H9 (cell line): ENCODE results near the gene CCDC149. TPM values are rescaled to one million over a fixed set of nuclear protein-coding genes. Genes with fewer than 3 reads are reported as not detected.

Experiments used
- DNase-seq: peaks from one replicate; pipeline ENCODE4 v3.0.0-alpha.2; 2017
- H2AFZ ChIP-seq: one replicate; pipeline ENCODE4 v1.6.1; 2013; ENCODE audit warnings: mild to moderate bottlenecking, low read length, control low read depth, moderate library complexity
- H2AK5ac ChIP-seq: 2 replicates; pipeline ENCODE4 v1.6.1; 2013; ENCODE audit warnings: low read length, control low read depth, mixed read lengths; ENCODE audit not compliant: insufficient read length
- H2BK120ac ChIP-seq: one replicate; pipeline ENCODE4 v1.6.1; 2013; ENCODE audit warnings: low read depth, mild to moderate bottlenecking, low read length, control low read depth, inconsistent platforms; ENCODE audit not compliant: poor library complexity, severe bottlenecking
- H2BK12ac ChIP-seq: 2 replicates; pipeline ENCODE4 v1.6.1; 2013; ENCODE audit warnings: low read length, control low read depth, mixed read lengths, low read depth; ENCODE audit not compliant: insufficient read length
- H2BK15ac ChIP-seq: 2 replicates; pipeline ENCODE4 v1.6.1; 2013; ENCODE audit warnings: low read depth, low read length, control low read depth
- H2BK20ac ChIP-seq: one replicate; pipeline ENCODE4 v1.6.1; 2013; ENCODE audit warnings: low read depth, mild to moderate bottlenecking, low read length, control low read depth, inconsistent platforms; ENCODE audit not compliant: poor library complexity, severe bottlenecking
- H2BK5ac ChIP-seq: 2 replicates; pipeline ENCODE4 v1.6.1; 2013; ENCODE audit warnings: low read length, control low read depth, mixed read lengths; ENCODE audit not compliant: insufficient read length
- H3K14ac ChIP-seq: 2 replicates; pipeline ENCODE4 v1.6.1; 2013; ENCODE audit warnings: low read length, control low read depth; ENCODE audit not compliant: insufficient read depth
- H3K18ac ChIP-seq: 2 replicates; pipeline ENCODE4 v1.6.1; 2013; ENCODE audit warnings: low read depth, mild to moderate bottlenecking, mixed read lengths, low read length, control low read depth; ENCODE audit not compliant: insufficient read length
- H3K23ac ChIP-seq: 2 replicates; pipeline ENCODE4 v1.6.1; 2013; ENCODE audit warnings: low read length, control low read depth, mixed read lengths, low read depth; ENCODE audit not compliant: insufficient read length
- H3K23me2 ChIP-seq: 2 replicates; pipeline ENCODE4 v1.6.1; 2013; ENCODE audit warnings: low read depth, mild to moderate bottlenecking, mixed read lengths, low read length, control low read depth; ENCODE audit not compliant: insufficient read length, poor library complexity, severe bottlenecking
- H3K27ac ChIP-seq: 2 replicates; pipeline ENCODE4 v1.5.1; 2013; ENCODE audit warnings: low read length, control low read depth, mixed read lengths, low read depth; ENCODE audit not compliant: insufficient read length
- H3K27me3 ChIP-seq: 2 replicates; pipeline ENCODE4 v1.6.1; 2013; ENCODE audit warnings: low read length, control low read depth, inconsistent platforms; ENCODE audit not compliant: insufficient read depth
- H3K4ac ChIP-seq: 2 replicates; pipeline ENCODE4 v1.6.1; 2013; ENCODE audit warnings: low read depth, mild to moderate bottlenecking, control low read depth, inconsistent platforms, low read length, moderate library complexity
- H3K4me1 ChIP-seq: 2 replicates; pipeline ENCODE4 v1.6.1; 2013; ENCODE audit warnings: low read length, control low read depth, inconsistent platforms; ENCODE audit not compliant: insufficient read depth
- H3K4me2 ChIP-seq: 2 replicates; pipeline ENCODE4 v1.6.1; 2013; ENCODE audit warnings: low read length, control low read depth, mixed read lengths; ENCODE audit not compliant: insufficient read length, insufficient read depth
- H3K56ac ChIP-seq: 2 replicates; pipeline ENCODE4 v1.6.1; 2013; ENCODE audit warnings: low read depth, mild to moderate bottlenecking, mixed read lengths, low read length, control low read depth; ENCODE audit not compliant: insufficient read length
- H3K79me1 ChIP-seq: 2 replicates; pipeline ENCODE4 v1.6.1; 2013; ENCODE audit warnings: low read depth, mild to moderate bottlenecking, moderate library complexity, low read length, control low read depth, inconsistent platforms; ENCODE audit not compliant: insufficient read depth, poor library complexity, severe bottlenecking
- H3K79me2 ChIP-seq: 2 replicates; pipeline ENCODE4 v1.6.1; 2013; ENCODE audit warnings: low read length, control low read depth, inconsistent platforms; ENCODE audit not compliant: insufficient read depth
- H3K9ac ChIP-seq: 2 replicates; pipeline ENCODE4 v1.6.1; 2013; ENCODE audit warnings: low read length, control low read depth, mixed read lengths; ENCODE audit not compliant: insufficient read length; ENCODE audit errors: extremely low read depth
- H3K9me3 ChIP-seq: one replicate; pipeline ENCODE4 v1.6.1; 2013; ENCODE audit warnings: low read depth, low read length, inconsistent platforms; ENCODE audit not compliant: control insufficient read depth
- H3T11ph ChIP-seq: one replicate; pipeline ENCODE4 v1.6.1; 2013; ENCODE audit warnings: mild to moderate bottlenecking, low read length, control low read depth, inconsistent platforms
- H4K20me1 ChIP-seq: one replicate; pipeline ENCODE4 v1.6.1; 2013; ENCODE audit not compliant: control insufficient read depth, insufficient read length, insufficient read depth
- H4K5ac ChIP-seq: 2 replicates; pipeline ENCODE4 v1.6.1; 2013; ENCODE audit warnings: low read depth, mild to moderate bottlenecking, mixed read lengths, low read length, control low read depth; ENCODE audit not compliant: insufficient read length
- H4K8ac ChIP-seq: replicated peaks from 2 replicates; pipeline ENCODE4 v1.6.1; 2013; ENCODE audit warnings: low read length, control low read depth, mixed read lengths, low read depth; ENCODE audit not compliant: insufficient read length
- H4K91ac ChIP-seq: 2 replicates; pipeline ENCODE4 v1.6.1; 2013; ENCODE audit warnings: low read depth, mild to moderate bottlenecking, moderate library complexity, mixed read lengths, low read length, control low read depth; ENCODE audit not compliant: insufficient read length
- H3K27ac Mint-ChIP-seq, 3 experiments: 2 replicates in 2 of 3; 3 replicates in 1 of 3; pipeline ENCODE4 v1.8.0; 2020 to 2021; ENCODE audit warnings: mixed read lengths in 3 of 3, mild to moderate bottlenecking in 1 of 3, moderate library complexity in 1 of 3
- H3K27me3 Mint-ChIP-seq: 2 replicates; pipeline ENCODE4 v1.8.0; 2021; ENCODE audit warnings: low read depth, mild to moderate bottlenecking, moderate library complexity, mixed read lengths
- H3K36me3 Mint-ChIP-seq, 3 experiments: 2 replicates in 2 of 3; 3 replicates in 1 of 3; pipeline ENCODE4 v1.8.0; 2020 to 2021; ENCODE audit warnings: low read depth in 3 of 3, mixed read lengths in 3 of 3; ENCODE audit not compliant: insufficient read depth in 1 of 3
- H3K4me1 Mint-ChIP-seq, 2 experiments: 2 replicates each; pipeline ENCODE4 v1.8.0; 2020; ENCODE audit warnings: mixed read lengths in 2 of 2
- H3K4me3 Mint-ChIP-seq, 2 experiments: 2 replicates in 1 of 2; 3 replicates in 1 of 2; pipeline ENCODE4 v1.8.0; 2020 to 2021; ENCODE audit warnings: mild to moderate bottlenecking in 2 of 2, mixed read lengths in 2 of 2, moderate library complexity in 1 of 2
- H3K9me3 Mint-ChIP-seq, 2 experiments: 2 replicates in 1 of 2; 3 replicates in 1 of 2; pipeline ENCODE4 v1.8.0; 2020; ENCODE audit warnings: mild to moderate bottlenecking in 2 of 2, mixed read lengths in 2 of 2, moderate library complexity in 1 of 2
- CTCF ChIP-seq: fragments of 200-600 bp; sonication (generic); conservative IDR thresholded peaks from 3 replicates; pipeline ENCODE4 v1.8.0; 2021; ENCODE audit warnings: antibody characterized with exemption, mild to moderate bottlenecking
- WGBS: extraction: QIAGEN DNeasy Blood & Tissue Kit; methylation state at CpG from one replicate; pipeline ENCODE4 v1.1.7; 2013; ENCODE audit warnings: missing lambda C conversion rate, low lambda C conversion rate, mixed read lengths; ENCODE audit not compliant: insufficient read length; ENCODE audit errors: extremely low coverage; 5-methylcytosine and 5-hydroxymethylcytosine counted together
- total RNA-seq: library from RNA; stranded (reverse); gene quantifications from 2 replicates; pipeline ENCODE4 v1.2.1, GENCODE V29; 2021

The CCDC149 gene
- total RNA-seq, 1 experiment from 2014 or later = 4.5 TPM

- Histone ChIP-seq H4K5ac (no peak overlapping the region), H2BK15ac (no peak overlapping the region), H2BK5ac (no peak overlapping the region), H3K27ac (no peak overlapping the region), H3K4ac (no peak overlapping the region), H2BK120ac (no peak overlapping the region), H3K27me3 (no peaks in the 10 kb centered on the region), H4K20me1 (no peaks in the 10 kb centered on the region), H4K91ac (no peak overlapping the region), H3K9ac (no peak overlapping the region), H3K4me1 (peaks cover 3% of the 10 kb centered on the region; the same call in 1 of the 2 replicates), H3K9me3 (no peaks in the 10 kb centered on the region), H3K4me2 (no peak overlapping the region), H3T11ph (no peak overlapping the region), H3K23ac (no peak overlapping the region), H3K79me1 (no peaks in the 10 kb centered on the region), H4K8ac (no peak overlapping the region), H3K23me2 (no peaks in the 10 kb centered on the region), H3K79me2 (no peaks in the 10 kb centered on the region), H2BK20ac (no peak overlapping the region), H3K18ac (no peak overlapping the region), H3K14ac (no peak overlapping the region), H2AK5ac (no peak overlapping the region), H2BK12ac (no peak overlapping the region), H3K56ac (no peak overlapping the region), H2AFZ (no peak overlapping the region)
- H3K4me3 Mint-ChIP-seq = no peak overlapping the region
- WGBS = no CpG with 5 or more reads among the region's 3 CpGs
- H3K27me3 Mint-ChIP-seq = no peaks in the 10 kb centered on the region
- no peak overlapping the region for H3K27ac Mint-ChIP-seq
- no peaks in the 10 kb centered on the region for H3K9me3 Mint-ChIP-seq
- no peak for DNase-seq
- no peak for TF ChIP-seq CTCF
- H3K4me1 Mint-ChIP-seq = peaks cover 6 to 16% of the 10 kb centered on the region in 2 experiments; a peak in 3 of 4 replicates
- H3K36me3 Mint-ChIP-seq = no peaks in the 10 kb centered on the region; a peak in 1 of 7 replicates
Measured at GRCh38 chr4:24896056-24896455, 16.8 kb downstream of the CCDC149 start.
